Placental pericyte (primary cell): ENCODE results near the gene ID4. TPM values are rescaled to one million over a fixed set of nuclear protein-coding genes. Genes with fewer than 3 reads are reported as not detected.

ENCODE experiments used
- total RNA-seq: library from RNA; depleted of rRNA; stranded (reverse); fragments of >200 nt; gene quantifications from 2 replicates; pipeline ENCODE4 v1.2.3, GENCODE V29; 2012

Gene ID4
- 1.5 and 3.6 TPM in 2 replicates for total RNA-seq

DNA sequence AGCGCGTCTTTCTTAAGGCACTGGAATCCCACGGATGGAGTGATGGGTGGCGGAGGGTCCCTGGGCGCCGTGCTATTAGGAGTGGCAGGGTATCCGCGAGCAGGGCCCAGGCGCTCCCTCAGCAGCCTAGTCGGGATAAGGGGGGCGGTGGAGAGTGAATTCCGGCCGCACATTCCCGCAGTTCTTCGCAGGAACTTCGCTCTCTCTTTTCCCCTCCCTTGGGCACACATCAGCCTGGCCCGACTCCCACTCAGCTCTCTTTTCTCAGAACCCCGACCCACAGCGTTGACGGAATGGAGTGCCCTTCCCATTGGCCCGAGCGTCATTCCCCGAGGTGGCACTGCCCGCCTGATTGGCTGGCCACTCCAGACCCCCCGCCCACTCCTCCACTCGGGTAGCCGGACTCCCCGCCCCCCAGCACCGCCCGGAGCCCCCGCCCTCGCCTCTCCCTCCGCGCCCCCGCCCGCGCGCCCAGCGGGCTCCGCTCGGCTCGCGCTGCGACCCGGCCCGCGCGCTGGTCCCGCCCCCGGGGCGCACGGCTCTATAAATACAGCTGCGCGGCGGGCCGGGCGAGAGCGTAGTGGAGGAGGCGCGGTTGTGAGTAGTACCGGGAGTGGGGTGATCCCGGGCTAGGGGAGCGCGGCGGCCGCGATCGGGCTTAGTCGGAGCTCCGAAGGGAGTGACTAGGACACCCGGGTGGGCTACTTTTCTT lies at the start of gene ID4:
ID4 (plus strand) TSS at position 572 of the 712 bp plus-strand sequence. CDS start 385 bp downstream, outside the sequence.

